ENCODE results near the gene QSOX1. TPM values are rescaled to one million over a fixed set of nuclear protein-coding genes. Genes with fewer than 3 reads are reported as not detected.
A peak's percentile ranks its signal among the peaks of the same experiment; 100 is the strongest.

Gene QSOX1
- total and polyA plus RNA-seq, 9 of the 15 experiments (the other 6 are each of a cell fraction or from before 2014, with no cell fraction given) = 4.0 to 53.1 (median 15.0) TPM

GRCh38 chr1:180156631-180157091, 2.0 kb downstream of the QSOX1 start (continued):
- no peak for TF ChIP-seq SP1 (CRISPR knock-in tag; IDR thresholded peaks at IDR 0.05)
- TF ChIP-seq MED1 (CRISPR knock-in tag; IDR thresholded peaks at IDR 0.05; ENCODE audit: borderline replicate concordance) = no peak
- no peak for TF ChIP-seq POLR3G (IDR thresholded peaks at IDR 0.05; ENCODE audit: extremely low read depth, insufficient read length, insufficient replicate concordance)
- no peak for TF ChIP-seq PRPF4 (IDR thresholded peaks at IDR 0.05; ENCODE audit: insufficient read depth, low read depth, low read length, poor library complexity, severe bottlenecking)
- TF ChIP-seq GATAD2A (IDR thresholded peaks at IDR 0.05) = no peak
- no peak for TF ChIP-seq PTTG1 (tag; IDR thresholded peaks at IDR 0.05; ENCODE audit: low read depth)
- TF ChIP-seq FOXP4 (CRISPR knock-in tag; IDR thresholded peaks at IDR 0.05; ENCODE audit: borderline replicate concordance) = no peak
- no peak for TF ChIP-seq KLF13 (tag; IDR thresholded peaks at IDR 0.05; ENCODE audit: borderline replicate concordance, low read depth)
- no peak for TF ChIP-seq ZNF644 (tag; IDR thresholded peaks at IDR 0.05; ENCODE audit: low read depth)
- TF ChIP-seq TEAD4 (IDR thresholded peaks at IDR 0.05; ENCODE audit: low read length) = peak; percentile 88
- TF ChIP-seq TEAD4 (CRISPR knock-in tag; IDR thresholded peaks at IDR 0.05; ENCODE audit: borderline replicate concordance) = no peak
- no peak for TF ChIP-seq MYNN (IDR thresholded peaks at IDR 0.05)
- no peak for TF ChIP-seq MYNN (CRISPR knock-in tag; IDR thresholded peaks at IDR 0.05)
- TF ChIP-seq DNMT1 (IDR thresholded peaks at IDR 0.05) = no peak
- no peak for TF ChIP-seq CBX3 (IDR thresholded peaks at IDR 0.05; ENCODE audit: borderline replicate concordance in 1 of 2, low read length in 2 of 2)
- TF ChIP-seq ATF3 (IDR thresholded peaks at IDR 0.05) = peak; percentile 57
- TF ChIP-seq ATF3 (CRISPR knock-in tag; conservative IDR thresholded peaks at IDR 0.05) = no peak
- no peak for TF ChIP-seq SAFB (IDR thresholded peaks at IDR 0.05; ENCODE audit: borderline replicate concordance, low read depth, low read length)
- TF ChIP-seq ATF2 (CRISPR knock-in tag; IDR thresholded peaks at IDR 0.05) = no peak
- no peak for TF ChIP-seq HMBOX1 (IDR thresholded peaks at IDR 0.05)
- 0 out of 2 replicates have a peak, but pooled peaks have one; percentile 45 for TF ChIP-seq ZNF584 (CRISPR knock-in tag; IDR thresholded peaks at IDR 0.05; ENCODE audit: low read depth)
- no peak for TF ChIP-seq ERF (CRISPR knock-in tag; IDR thresholded peaks at IDR 0.05)
- no peak for TF ChIP-seq THRAP3 (IDR thresholded peaks at IDR 0.05; ENCODE audit: borderline replicate concordance)

Measured in K562 (cell line).